Measurements from ENCODE around the gene LRIG3.

Gene LRIG3

DNA sequence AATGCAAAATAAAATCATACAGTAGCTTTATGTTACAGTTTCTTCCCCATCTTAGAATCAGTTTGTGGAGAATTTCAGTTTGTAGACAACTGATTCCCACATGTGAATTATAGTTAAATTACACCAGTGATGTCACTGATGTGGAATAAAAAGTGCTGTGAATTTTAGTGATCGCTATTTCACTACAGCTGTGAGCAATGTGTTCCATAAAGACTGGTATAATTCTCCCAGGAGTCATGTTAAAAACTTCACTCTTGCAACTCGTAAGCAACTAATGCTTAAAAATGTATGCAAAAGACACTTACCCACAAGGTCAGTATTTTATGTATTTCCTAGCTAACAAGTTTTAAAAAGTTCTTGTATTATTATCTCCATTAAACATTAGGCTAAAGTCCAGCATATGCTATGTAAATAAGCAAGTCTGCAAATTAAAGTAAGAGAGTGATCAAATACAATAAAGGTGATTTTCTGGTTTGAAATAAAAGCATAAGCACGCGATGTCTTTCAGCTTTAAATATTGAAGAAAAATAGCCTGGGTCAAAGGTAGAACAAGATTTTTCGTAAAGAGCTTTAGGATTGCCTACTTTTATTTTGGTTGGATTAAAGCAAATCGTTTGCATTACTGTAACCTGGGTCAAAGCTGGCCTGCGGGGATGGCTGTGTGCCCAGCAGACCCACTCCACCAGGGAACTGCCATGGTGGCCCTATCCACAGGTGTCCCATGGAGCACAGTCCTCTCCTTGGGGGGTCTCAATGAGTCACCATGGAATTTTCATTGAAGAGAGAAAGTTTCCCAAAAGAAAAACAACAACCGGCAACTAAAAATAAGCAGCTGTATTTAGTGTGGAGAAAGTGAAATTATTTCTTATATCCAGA lies 12.7 kb upstream of the LRIG3 start:
- no peak for DNase-seq

DNA sequence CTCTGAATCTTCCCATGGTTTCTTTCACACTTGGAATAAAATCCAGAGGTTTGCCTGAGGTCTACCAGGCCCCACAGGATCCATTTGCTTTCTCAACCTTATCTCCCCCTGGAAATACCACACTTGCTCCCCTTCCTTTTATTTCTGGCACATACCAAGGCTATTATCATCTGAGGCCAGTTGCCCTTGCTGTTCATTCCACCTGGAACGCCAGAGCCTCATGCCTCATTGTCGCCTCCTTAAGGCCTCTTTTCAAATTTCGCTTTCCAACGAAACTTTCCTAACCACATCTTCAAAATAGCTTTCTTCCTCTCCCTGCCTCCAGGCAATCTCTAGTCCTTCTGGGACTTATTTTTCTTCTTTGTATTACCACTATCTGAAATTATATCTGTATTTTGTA lies 11.2 kb upstream of the LRIG3 start:
- DNase-seq = no peak

DNA sequence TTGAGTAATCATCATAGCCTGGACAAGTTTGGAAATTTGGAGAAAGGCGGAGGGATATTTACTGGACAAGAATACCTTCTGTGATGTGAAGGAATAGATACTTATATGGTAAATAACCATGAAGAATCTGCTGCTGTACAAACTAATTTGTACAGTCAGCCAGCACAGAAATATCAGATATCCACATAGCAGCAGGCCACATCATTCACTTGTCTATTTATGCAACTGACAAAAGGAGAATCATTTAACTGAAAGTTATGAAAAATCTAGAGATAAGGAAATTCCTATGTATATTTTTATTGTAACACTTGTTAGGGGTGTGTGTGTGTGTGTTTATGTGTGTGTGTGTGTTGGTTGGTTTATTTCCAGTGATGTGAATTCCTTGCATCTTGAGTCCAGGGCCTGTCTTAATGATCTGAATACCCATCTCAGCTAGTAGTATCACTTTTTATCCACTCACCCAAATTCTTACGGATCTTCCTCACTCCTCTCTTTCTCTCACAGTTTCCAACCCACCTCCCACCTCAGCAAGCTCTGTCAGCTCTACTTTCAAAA lies 10.5 kb upstream of the LRIG3 start:
- no peak for DNase-seq

DNA sequence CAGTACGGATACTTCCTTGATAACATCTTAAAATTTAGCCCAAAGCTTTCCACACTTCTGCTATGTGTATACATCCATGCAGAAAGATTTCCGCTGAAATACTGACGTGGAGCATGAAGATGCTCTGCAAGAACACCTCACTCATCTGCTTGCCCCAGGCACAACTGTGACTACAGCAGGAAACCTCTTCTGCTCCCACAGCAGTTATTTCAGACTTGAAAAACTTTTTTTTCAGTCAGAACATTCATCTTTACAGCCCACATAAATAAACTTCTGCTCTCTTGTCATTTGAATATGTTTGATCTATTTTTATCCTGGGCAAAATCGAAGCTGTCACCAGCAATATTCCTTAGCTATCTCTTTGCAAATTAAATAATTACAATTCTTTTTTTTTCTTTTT lies 6.8 kb upstream of the LRIG3 start:
- DNase-seq = no peak

DNA sequence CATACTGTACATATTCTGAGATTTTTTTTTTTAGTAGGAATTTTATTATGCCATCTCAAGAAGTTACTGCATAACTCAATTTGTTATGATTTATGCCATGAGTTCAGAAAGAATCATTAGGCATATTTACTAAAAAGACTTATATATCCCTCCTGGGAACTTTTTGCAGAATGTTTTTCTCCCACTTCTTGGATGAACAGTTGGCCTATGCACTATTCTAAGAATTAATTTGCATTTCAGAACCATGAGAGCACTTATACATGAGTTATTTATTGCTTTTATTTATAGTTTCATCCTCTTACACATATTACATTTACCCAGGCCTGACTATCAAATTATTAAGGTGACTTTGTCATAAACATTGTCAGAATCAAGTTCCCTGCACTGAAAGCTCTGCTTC lies 6.3 kb upstream of the LRIG3 start:
- no peak for DNase-seq

DNA sequence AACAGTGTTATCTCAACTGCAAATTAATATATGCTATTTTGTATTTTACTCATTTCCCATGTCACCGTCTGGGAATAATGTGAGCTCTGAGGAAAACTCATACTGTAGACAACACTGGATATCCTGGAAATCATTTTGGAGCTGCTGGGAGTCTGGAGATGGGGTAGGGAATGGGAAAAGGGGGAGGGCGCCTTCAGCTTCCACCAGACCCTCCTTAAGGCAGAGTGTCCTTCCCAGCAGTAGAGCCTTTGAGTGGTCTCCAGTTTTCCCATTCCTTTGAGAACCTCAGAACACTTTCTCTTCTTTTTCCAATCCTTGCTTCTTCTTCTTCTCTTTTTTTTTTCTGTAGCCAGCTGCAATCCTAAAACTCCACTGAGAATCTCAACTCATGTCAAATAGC lies 5.4 kb upstream of the LRIG3 start:
- DNase-seq = no peak

DNA sequence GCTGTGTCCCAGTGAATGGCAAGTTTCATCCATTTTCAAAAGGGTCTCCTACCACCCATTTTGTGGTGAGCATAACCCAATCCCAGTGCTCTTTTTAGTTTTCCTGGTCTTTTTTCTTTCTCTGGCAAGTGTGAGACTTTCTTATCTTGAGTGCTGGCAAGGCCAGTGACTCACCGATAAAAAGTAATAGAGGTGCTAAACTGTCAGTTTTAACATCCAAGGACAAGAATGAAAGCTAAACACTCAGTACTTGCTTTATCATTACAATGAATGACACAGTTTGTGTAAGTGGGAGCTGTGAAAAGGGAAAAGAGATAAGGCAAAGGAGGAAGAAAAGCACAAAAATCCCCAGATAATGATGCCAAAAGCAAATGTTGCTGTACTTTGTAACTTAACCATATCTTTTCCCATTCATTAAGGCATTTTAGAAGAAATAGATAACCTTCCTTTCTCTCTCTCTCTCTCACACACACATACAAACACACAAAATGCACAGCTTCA lies 4.9 kb upstream of the LRIG3 start:
- DNase-seq = no peak

DNA sequence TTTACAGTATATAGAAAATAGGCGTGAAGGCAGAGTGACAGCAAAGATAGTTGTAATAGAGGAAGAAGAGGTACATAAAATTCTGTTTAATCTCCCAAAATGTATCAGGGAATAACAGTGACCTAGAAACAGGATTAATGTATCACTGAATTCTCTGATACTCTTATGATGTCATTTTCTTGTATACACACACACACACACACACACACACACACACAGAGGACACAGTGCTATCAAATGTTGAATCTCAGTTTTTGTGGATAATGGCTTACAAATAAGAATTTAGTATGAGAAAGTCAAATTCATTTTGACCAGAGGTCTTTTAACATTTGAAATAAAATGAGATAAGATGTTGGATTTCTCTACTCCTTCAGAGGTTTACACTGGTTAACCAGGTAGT lies 4.3 kb upstream of the LRIG3 start:
- no peak for DNase-seq

DNA sequence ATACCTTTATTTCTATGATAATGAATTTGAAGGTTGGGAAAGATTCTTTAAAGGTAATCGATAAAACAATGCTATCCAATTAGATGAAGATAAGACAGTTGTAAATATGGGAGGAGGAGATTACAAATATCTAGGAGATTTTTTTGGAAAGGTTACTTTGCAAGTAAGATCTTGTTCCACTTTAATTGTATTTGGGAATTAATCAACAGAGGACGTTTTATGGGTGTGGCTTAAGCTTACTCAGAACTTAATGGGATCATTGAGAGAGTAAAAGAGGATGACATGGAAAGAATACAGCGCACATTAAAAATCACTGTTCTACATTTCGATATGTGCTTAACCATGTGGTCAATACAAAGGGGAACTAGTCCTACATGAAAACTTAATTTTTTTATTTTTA lies 3.5 kb upstream of the LRIG3 start:
- DNase-seq = no peak

DNA sequence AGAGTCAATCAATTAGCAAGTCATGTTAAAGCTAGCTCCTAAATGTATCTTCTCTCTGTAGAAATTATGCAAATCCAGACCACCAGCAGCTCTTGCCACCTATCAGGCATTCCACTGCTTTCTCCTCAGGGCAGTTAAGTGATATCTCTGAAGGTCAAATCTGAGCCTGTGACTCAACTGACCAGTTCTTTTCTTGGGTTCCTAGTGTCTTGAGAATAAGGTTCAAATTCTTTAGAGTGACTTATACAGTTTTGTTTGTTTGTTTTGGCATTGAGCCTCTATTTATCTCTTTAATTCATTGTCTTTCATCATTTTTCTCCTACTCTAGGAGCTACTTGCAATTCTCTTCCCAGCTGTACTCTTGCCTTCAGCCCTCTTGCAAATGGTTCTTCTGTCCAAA lies 2.5 kb upstream of the LRIG3 start:
- no peak for DNase-seq

DNA sequence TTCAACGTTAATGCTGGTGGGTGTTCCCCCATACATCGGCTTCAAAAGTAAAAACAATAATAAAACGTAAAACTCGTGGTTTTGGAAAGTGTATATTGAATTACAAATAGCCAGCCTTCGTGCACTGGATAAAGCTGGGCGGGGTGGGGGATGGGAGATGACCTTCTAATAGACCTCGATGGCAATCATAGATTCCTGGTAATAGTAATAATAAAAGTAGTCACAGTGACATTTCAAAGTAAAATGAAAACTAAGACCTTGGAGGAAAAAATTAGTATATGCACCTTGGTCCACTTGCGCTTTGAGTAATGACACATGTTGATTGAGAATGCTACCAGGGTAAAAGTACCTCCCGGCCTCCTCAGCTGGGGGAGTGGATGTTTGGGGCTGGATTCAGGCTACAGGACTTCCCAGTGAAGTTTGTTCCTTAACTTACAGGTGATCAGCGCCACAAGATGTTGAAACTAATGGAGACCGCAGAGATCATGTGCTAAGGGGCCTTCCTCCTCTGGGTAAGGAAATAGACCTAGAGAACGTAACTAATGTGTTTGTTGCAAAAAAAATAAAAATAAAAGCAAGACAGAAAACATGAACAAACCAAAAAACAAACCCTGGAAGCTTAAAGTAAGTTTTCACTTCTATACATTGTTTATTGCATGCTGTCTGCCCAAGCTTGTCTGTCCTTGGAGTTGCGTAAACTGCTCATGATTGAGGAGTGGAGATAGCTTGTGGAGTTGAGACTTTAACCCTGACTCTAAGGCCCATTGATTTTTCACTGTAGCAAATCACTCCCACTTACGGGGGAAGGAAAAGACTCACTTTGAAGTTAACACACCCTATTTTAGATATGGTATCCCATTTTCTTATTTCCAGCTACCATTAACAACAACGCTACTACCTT lies 907 bp upstream of the LRIG3 start:
- no peak for DNase-seq

DNA sequence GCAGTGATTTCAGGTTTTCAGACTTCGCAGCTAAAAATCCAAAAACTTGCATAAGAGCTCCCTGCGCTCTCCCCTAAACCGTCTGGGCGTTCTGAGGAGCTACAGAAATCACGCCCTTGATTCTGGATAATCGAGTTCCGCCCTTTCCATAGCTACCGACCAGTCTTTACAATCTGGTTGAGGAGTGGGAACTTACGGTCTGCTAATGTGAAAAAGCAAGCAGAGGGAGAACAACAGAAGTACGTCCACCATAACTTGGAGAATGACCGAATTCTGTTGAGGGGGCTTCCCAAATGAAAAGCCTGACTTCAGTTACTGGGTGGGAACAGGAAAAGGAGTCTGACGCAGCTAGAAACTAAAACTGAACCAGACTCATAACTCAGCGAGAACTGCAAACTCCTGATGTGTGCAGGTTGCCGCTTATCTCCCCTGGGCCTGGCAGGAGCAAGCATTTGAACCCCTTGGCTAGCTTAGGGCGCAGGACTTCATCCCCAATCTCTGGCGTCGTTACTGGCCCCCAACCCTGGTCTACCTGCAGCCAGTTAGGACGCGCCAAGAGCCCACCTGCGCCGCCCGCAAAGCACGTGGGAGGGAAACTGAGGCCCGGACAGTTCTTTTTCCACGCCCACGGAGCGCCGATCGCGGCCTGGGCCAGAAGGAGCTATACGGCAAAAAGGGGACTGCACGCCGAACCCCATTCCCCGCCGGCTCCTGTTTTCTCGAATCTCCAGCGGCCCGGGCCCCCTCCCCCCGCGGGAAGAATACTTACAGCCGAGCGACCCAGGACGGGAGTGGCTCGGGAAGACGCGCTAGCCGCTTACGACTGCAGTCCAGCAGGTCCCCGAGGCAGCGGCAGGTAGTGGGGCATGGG lies 838 bp downstream of the LRIG3 start:
- no peak for DNase-seq

DNA sequence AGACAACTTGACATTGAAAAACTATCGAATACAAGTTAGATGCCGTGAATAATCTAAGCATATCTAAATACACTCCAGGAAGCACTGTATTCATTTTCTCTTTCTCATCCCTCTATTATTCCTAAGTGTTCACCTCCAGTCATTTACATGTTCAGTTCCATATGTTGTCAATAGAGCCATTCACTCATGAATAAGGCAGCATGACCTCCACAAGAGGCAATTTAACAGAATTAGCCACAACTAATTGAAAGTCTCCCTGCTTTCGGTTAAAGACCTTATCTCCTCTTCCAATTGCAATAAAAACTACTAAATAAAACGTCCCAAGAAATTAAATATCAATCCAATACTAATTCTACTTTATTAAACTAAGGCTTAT lies 1.8 kb downstream of the LRIG3 start:
- no peak for DNase-seq

DNA sequence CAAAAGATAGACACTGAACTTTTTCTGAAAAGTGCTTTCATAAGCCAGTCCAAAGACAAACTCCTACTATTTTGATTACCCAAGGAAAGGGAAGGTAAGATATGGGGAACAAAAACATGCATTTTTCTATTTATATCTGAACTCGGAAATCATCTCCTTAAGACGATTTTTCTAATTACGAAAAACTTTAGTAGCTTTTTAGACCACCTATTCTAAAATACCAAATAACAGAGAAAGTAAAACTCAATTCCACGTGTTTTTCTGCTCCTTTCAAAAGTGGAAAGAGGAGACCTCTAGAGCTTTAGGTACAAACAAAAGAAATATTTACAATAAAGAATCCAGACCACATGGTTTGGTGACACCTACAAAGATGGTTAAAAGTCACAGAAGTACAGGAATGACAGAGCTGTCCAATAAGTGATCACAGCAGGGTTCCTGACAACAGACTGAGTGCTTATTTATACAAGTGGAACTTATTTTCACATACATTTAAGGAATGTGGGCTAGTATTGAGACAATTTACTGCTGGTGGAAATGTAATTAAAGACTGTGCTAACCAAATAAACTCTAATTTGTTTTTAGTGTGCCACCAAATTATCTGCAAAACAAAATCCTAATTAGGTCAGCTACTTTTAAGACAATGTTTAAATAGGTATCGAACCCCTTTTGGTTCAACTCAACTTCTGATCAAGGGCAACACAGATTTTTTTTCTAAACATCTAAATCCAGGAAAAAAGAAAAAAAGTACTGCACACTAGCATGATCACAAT lies 2.4 kb downstream of the LRIG3 start:
- no peak for DNase-seq

DNA sequence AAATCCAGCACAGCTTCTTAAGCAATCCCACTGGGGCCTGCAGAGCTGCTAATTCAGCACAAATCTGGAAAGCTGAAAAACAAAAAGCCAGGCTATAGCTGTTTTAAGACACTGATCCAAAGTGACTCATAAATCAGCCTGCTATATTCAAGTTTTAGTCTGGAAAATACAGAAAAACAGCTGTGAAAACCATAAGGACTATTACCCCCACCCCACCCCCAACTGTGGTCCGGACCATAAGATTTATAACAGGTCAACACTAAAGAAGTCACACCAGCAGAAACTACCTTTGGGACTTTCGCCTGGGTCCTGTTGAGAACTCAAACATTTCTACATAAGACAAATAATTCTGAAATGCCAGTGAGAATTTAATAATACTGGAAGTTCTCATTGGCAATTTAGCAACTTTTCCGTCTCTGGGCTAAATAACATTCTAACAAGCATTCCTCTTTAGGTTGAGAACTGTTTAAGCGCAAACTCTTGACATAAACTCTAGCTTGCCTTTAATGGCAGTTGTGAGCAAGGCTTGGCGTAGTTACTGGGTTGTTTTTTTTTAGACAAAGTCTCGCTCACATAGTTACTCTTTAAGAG lies 3.3 kb downstream of the LRIG3 start:
- no peak for DNase-seq

DNA sequence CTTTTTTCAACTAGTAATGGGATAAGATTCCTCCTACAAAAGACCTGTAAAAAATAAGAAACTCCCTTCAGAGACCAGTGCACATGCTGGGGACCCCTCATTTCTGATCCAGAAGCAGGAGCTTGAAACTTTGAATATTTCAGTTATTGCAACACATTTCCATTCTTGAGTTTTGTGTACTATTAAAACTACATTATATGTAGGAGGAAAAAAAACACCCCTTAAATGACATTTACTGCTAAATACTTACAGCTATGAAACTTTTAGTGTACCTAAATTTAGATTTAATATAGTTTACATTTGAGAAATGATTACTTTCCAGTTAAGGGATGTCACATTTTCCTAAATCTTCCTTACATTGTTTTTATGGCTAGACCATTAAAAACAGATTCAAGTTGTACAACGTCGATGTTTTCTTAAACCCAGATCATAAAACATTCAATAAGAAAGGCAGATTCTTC lies 4.1 kb downstream of the LRIG3 start:
- DNase-seq = no peak

DNA sequence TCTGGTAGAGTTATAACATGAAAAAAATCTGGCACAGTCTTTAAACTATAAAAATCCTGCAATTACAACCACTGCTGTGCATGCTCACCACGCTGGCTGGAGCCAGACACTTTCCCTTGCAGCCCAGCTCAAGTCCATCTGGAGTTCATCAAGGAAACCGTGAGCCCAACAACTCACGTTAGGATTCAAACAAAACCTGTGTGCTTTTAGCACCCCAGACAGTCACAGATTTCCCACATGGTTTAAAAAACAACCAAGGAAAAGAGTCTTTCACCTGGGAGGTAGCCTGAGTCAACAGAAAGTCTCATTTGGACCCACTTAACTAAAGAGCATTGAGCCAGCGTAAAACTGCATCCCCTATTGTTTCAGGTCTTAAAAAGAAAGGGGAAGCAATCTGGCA lies 4.7 kb downstream of the LRIG3 start:
- DNase-seq = no peak

DNA sequence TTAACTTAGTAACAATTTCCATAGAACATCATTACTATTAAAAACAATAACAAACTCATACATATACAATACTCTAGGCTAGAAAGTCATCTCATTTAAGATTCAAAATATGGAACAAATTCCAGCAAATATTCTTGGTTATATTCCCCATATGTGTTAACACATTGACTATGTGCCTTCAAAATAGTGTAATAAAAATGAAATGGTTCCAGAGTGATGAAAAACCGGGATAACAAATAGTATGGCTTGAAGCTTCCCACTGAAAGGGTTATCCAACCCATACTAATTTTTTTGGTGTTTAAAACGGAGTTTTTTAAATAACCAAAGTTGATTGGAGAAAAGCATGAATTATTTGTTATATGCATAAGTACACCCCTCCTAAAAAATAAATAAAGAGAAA lies 5.3 kb downstream of the LRIG3 start:
- no peak for DNase-seq

DNA sequence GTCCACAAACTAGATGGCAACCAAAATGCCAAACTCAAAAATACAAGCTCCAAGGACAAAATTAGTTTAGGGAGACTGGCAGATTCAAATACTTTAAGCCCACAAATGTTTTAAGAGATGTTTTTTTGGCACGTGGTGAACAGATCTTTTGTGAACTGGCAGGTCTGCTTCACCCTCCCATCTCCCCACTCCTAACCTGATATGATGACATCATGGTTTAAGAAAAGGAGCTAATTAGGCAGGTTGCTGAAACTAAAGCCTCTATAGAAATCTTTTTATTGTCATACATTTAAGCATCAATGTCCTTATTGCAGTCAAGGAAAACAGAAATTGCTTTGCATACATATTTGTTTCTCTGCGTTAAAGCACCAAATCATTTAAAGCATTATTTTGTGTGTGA lies 5.8 kb downstream of the LRIG3 start:
- DNase-seq = no peak

DNA sequence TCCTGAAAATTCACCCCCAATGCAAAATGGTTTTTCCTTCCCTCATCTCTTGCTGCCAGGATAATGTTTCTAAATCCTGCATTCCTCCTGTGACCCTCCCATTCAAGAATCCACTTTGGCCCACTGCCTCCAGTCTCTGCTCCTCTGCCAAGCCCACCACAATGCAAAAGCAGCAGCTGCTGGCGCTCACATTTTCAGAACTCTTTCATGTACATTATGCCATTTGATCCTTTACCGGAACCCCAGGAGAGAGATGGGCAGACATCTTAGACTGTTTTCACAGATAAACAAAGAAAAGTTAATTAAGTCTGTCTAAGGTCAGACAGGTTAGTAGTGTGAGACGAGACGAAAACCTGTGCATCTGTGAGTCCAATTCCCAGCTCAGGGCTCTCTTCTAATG lies 12.9 kb downstream of the LRIG3 start:
- no peak for DNase-seq

DNA sequence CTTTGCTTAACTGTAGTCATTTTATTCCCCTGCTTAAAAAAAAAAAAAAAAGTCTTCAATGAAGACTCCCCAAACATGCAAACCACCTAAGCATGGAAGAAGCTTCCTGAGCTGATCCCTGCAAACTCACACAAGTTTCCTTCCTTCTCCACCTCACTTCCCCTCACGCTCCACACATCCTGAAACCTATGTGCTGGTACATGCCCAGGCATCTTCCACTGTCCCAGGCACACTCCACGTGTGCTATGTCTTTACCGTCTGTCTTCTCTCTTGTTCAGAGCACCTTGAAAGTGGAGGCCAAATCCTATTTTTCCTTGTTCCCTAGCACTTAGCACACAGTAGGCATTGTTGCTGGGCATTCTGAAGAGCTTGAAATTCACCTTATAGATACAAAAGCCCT lies 13.4 kb downstream of the LRIG3 start:
- DNase-seq = no peak
